GM12874 (cell line): Measurements from ENCODE around the gene RAPGEF3.

Experiments
- CTCF ChIP-seq: IDR thresholded peaks from 2 replicates; pipeline ENCODE4 v1.5.1; 2011; ENCODE audit warnings: low read depth, mild to moderate bottlenecking, control low read depth, low read length, moderate library complexity; ENCODE audit not compliant: insufficient read depth

The RAPGEF3 gene

GRCh38 chr12:47736877-47737676, 21.6 kb downstream of the RAPGEF3 start:
- no peak for TF ChIP-seq CTCF

GRCh38 chr12:47736216-47736615, 22.5 kb downstream of the RAPGEF3 start:
- TF ChIP-seq CTCF: no peak

GRCh38 chr12:47735649-47736048, 23.0 kb downstream of the RAPGEF3 start:
- no peak for TF ChIP-seq CTCF

GRCh38 chr12:47734725-47735480, 23.8 kb downstream of the RAPGEF3 start:
- no peak for TF ChIP-seq CTCF

- TF ChIP-seq CTCF: no peak
These were observed 25.5 kb downstream of the RAPGEF3 start for GRCh38 chr12:47733142-47733541.

GRCh38 chr12:47732504-47732903, 26.2 kb downstream of the RAPGEF3 start:
- TF ChIP-seq CTCF: no peak

- no peak for TF ChIP-seq CTCF
These were observed 27.0 kb downstream of the RAPGEF3 start for GRCh38 chr12:47731723-47732122.
